CD4-positive, alpha-beta memory T cell (primary cell): Measurements from ENCODE around the gene SMAD5. TPM values are rescaled to one million over a fixed set of nuclear protein-coding genes. Genes with fewer than 3 reads are reported as not detected.

Experiments used
- CTCF ChIA-PET: fragments of 350-600 bp; sonication (Branson Sonifier 250); formaldehyde crosslinking; loops from one replicate; lab custom pipeline; 2021; ENCODE audit warnings: inconsistent platforms; ENCODE audit not compliant: partially characterized antibody; lab: Charles Lee
- POLR2A ChIA-PET: fragments of 350-600 bp; sonication (Branson Sonifier 250); formaldehyde crosslinking; loops from one replicate; lab custom pipeline; 2021; ENCODE audit not compliant: partially characterized antibody; lab: Charles Lee
- DNase-seq, 5 donors: peaks; one replicate each; pipeline versions ENCODE4 v3.0.0 to v3.0.0-alpha.2; 2020 to 2022; ENCODE audit warnings: mixed read lengths in 1 of 5
- H3K27ac ChIP-seq: one replicate; pipeline ENCODE4 v1.7.0; 2013; ENCODE audit warnings: low read depth, low read length
- H3K27me3 ChIP-seq: 2 replicates; pipeline ENCODE4 v1.7.0; 2013; ENCODE audit warnings: mild to moderate bottlenecking, low read length, moderate library complexity; ENCODE audit not compliant: insufficient read depth
- H3K36me3 ChIP-seq: 2 replicates; pipeline ENCODE4 v1.7.0; 2013; ENCODE audit warnings: mild to moderate bottlenecking, low read length, moderate library complexity; ENCODE audit not compliant: insufficient read depth
- H3K4me1 ChIP-seq: 2 replicates; pipeline ENCODE4 v1.7.0; 2013; ENCODE audit warnings: mild to moderate bottlenecking, low read length, moderate library complexity; ENCODE audit not compliant: insufficient read depth
- H3K4me3 ChIP-seq, 2 donors: one replicate each; pipeline ENCODE4 v1.7.0; 2013; ENCODE audit warnings: low read length in 2 of 2, mild to moderate bottlenecking in 1 of 2
- H3K9me3 ChIP-seq, 2 donors: one replicate each; pipeline ENCODE4 v1.7.0; 2013; ENCODE audit warnings: low read length in 2 of 2, control low read depth in 1 of 2; ENCODE audit not compliant: control insufficient read depth in 1 of 2
- H3K27ac Mint-ChIP-seq, 7 donors: one replicate each; pipeline ENCODE4 v1.8.0; 2020 to 2021; ENCODE audit warnings: mixed read lengths in 7 of 7, mild to moderate bottlenecking in 6 of 7, inconsistent platforms in 3 of 7, moderate library complexity in 3 of 7
- H3K27me3 Mint-ChIP-seq, 2 donors: one replicate each; pipeline ENCODE4 v1.8.0; 2020 to 2021; ENCODE audit warnings: mixed read lengths in 2 of 2
- H3K36me3 Mint-ChIP-seq, 2 donors: one replicate each; pipeline ENCODE4 v1.8.0; 2020 to 2021; ENCODE audit warnings: mixed read lengths in 2 of 2, inconsistent platforms in 1 of 2, mild to moderate bottlenecking in 1 of 2
- H3K4me1 Mint-ChIP-seq, 4 donors: one replicate each; pipeline ENCODE4 v1.8.0; 2020 to 2021; ENCODE audit warnings: mixed read lengths in 4 of 4, mild to moderate bottlenecking in 1 of 4
- H3K4me3 Mint-ChIP-seq, 8 donors: one replicate each; pipeline ENCODE4 v1.8.0; 2020 to 2021; ENCODE audit warnings: mixed read lengths in 8 of 8, mild to moderate bottlenecking in 7 of 8, moderate library complexity in 6 of 8, inconsistent platforms in 3 of 8
- H3K9me3 Mint-ChIP-seq, 8 donors: one replicate each; pipeline ENCODE4 v1.8.0; 2020 to 2021; ENCODE audit warnings: mixed read lengths in 8 of 8, mild to moderate bottlenecking in 5 of 8, inconsistent platforms in 3 of 8, moderate library complexity in 1 of 8
- intact Hi-C: fragments of 100-400 bp; cut with micrococcal nuclease; formaldehyde crosslinking; loops from one replicate; pipeline ENCODE4 v1.15.1; 2023
- polyA plus RNA-seq, 2 donors: library from polyadenylated mRNA; unstranded; fragments of 300-500 nt; fragmentation: Illumina TruSeq; gene quantifications; one replicate each; pipeline ENCODE4 v1.2.3, GENCODE V29; 2021
- total RNA-seq, 2 experiments: library from RNA; stranded (reverse); gene quantifications; one replicate each; pipeline ENCODE4 v1.2.3, GENCODE V29; 2021

The SMAD5 gene
- total and polyA plus RNA-seq, 4 experiments from 2014 or later: 13.6 to 27.3 (median 19.8) TPM

- Histone ChIP-seq H3K4me3 (no peak overlapping the region), H3K27ac (no peak overlapping the region)
Observed at GRCh38 chr5:136191304-136192014, 58.8 kb downstream of the SMAD5 start.

GRCh38 chr5:136192015-136192525, 59.4 kb downstream of the SMAD5 start:
- H3K27me3 ChIP-seq: no peaks in the 10 kb centered on the region
- H3K36me3 ChIP-seq: no peaks in the 10 kb centered on the region
- CTCF ChIA-PET: no interaction called here
- peaks cover 1 to 11% of the 10 kb centered on the region in 2 donors for H3K36me3 Mint-ChIP-seq
- no peak overlapping the region for H3K27ac ChIP-seq
- intact Hi-C loops: no loop called here
- H3K27ac Mint-ChIP-seq: no peak overlapping the region
- peaks cover 29 to 34% of the 10 kb centered on the region in 2 donors for H3K27me3 Mint-ChIP-seq
- H3K9me3 ChIP-seq: no peaks in the 10 kb centered on the region
- no peaks in the 10 kb centered on the region for H3K4me1 ChIP-seq
- peaks cover 0 to 6% (median 3%) of the 10 kb centered on the region in 4 donors for H3K4me1 Mint-ChIP-seq
- no peaks in the 10 kb centered on the region for H3K9me3 Mint-ChIP-seq
- POLR2A ChIA-PET: no interaction called here
- DNase-seq: no peak
- H3K4me3 Mint-ChIP-seq: no peak overlapping the region
- no peak overlapping the region for H3K4me3 ChIP-seq

More at GRCh38 chr5:136191304-136192014, 58.8 kb downstream of the SMAD5 start:
- Mint-ChIP-seq H3K27ac (no peak overlapping the region), H3K4me3 (no peak overlapping the region), H3K36me3 (peaks cover 6 to 15% of the 10 kb centered on the region in 2 donors), H3K27me3 (peaks cover 28 to 36% of the 10 kb centered on the region in 2 donors), H3K4me1 (peaks cover 0 to 6% (median 3%) of the 10 kb centered on the region in 4 donors), H3K9me3 (no peaks in the 10 kb centered on the region)
- ChIA-PET POLR2A (no interaction called here), CTCF (no interaction called here)
- H3K4me1 ChIP-seq: no peaks in the 10 kb centered on the region
- no peaks in the 10 kb centered on the region for H3K27me3 ChIP-seq
- no peaks in the 10 kb centered on the region for H3K9me3 ChIP-seq
- DNase-seq: no peak
- intact Hi-C loops: no loop called here
- no peaks in the 10 kb centered on the region for H3K36me3 ChIP-seq

GRCh38 chr5:136192526-136193321, 60.1 kb downstream of the SMAD5 start, which contains the start of gene SMIM32:
SMIM32 (minus strand) TSS chr5:136193162; CDS start chr5:136192524, 638 bp downstream.
- Histone ChIP-seq H3K4me1 (no peaks in the 10 kb centered on the region), H3K27ac (no peak within 1 kb of the TSS), H3K9me3 (no peaks in the 10 kb centered on the region), H3K27me3 (no peaks in the 10 kb centered on the region), H3K4me3 (no peak within 1 kb of the TSS), H3K36me3 (no peaks in the 10 kb centered on the region)
- intact Hi-C loops: no loop called here
- ChIA-PET CTCF (no interaction called here), POLR2A (no interaction called here)
- Mint-ChIP-seq H3K36me3 (peaks cover 1 to 6% of the 10 kb centered on the region in 2 donors), H3K4me1 (peaks cover 0 to 6% (median 3%) of the 10 kb centered on the region in 4 donors), H3K4me3 (peak within 1 kb of the TSS in 2 of 8 donors; percentile 46 to 48), H3K27me3 (peaks cover 29 to 33% of the 10 kb centered on the region in 2 donors), H3K27ac (no peak within 1 kb of the TSS), H3K9me3 (no peaks in the 10 kb centered on the region)
- DNase-seq: no peak

- peaks cover 1 to 2% of the 10 kb centered on the region in 2 donors for H3K36me3 Mint-ChIP-seq
- intact Hi-C loops: no loop called here
- no peak for DNase-seq
- peak overlapping the region in 1 of 8 donors; percentile 46 for H3K4me3 Mint-ChIP-seq
- H3K27me3 Mint-ChIP-seq: peaks cover 29 to 33% of the 10 kb centered on the region in 2 donors
- H3K27ac Mint-ChIP-seq: no peak overlapping the region
- no peaks in the 10 kb centered on the region for H3K9me3 Mint-ChIP-seq
- H3K36me3 ChIP-seq: no peaks in the 10 kb centered on the region
- ChIA-PET CTCF (no interaction called here), POLR2A (no interaction called here)
- H3K27ac ChIP-seq: no peak overlapping the region
- H3K4me1 Mint-ChIP-seq: peaks cover 0 to 6% (median 3%) of the 10 kb centered on the region in 4 donors
- no peaks in the 10 kb centered on the region for H3K9me3 ChIP-seq
- no peaks in the 10 kb centered on the region for H3K4me1 ChIP-seq
- no peaks in the 10 kb centered on the region for H3K27me3 ChIP-seq
- H3K4me3 ChIP-seq: no peak overlapping the region
Observed at GRCh38 chr5:136193322-136193935, 60.8 kb downstream of the SMAD5 start.

- ChIA-PET CTCF (no interaction called here), POLR2A (no interaction called here)
- Histone ChIP-seq H3K36me3 (no peaks in the 10 kb centered on the region), H3K27me3 (no peaks in the 10 kb centered on the region), H3K27ac (no peak overlapping the region), H3K4me3 (no peak overlapping the region), H3K9me3 (no peaks in the 10 kb centered on the region), H3K4me1 (no peaks in the 10 kb centered on the region)
- no peaks in the 10 kb centered on the region for H3K36me3 Mint-ChIP-seq
- intact Hi-C loops: no loop called here
- DNase-seq: no peak
- H3K9me3 Mint-ChIP-seq: no peaks in the 10 kb centered on the region
- H3K27me3 Mint-ChIP-seq: peaks cover 33 to 34% of the 10 kb centered on the region in 2 donors
- H3K4me3 Mint-ChIP-seq: no peak overlapping the region
- H3K4me1 Mint-ChIP-seq: peaks cover 0 to 6% (median 3%) of the 10 kb centered on the region in 4 donors
- no peak overlapping the region for H3K27ac Mint-ChIP-seq
Observed at GRCh38 chr5:136194576-136194975, 61.9 kb downstream of the SMAD5 start.

- peaks cover 25 to 26% of the 10 kb centered on the region in 2 donors for H3K27me3 Mint-ChIP-seq
- Histone ChIP-seq H3K27me3 (no peaks in the 10 kb centered on the region), H3K36me3 (no peaks in the 10 kb centered on the region), H3K4me3 (no peak overlapping the region), H3K9me3 (no peaks in the 10 kb centered on the region), H3K27ac (no peak overlapping the region), H3K4me1 (no peaks in the 10 kb centered on the region)
- H3K4me3 Mint-ChIP-seq: no peak overlapping the region
- CTCF ChIA-PET: no interaction called here
- no peak for DNase-seq
- peaks cover 0 to 6% (median 2%) of the 10 kb centered on the region in 4 donors for H3K4me1 Mint-ChIP-seq
- H3K27ac Mint-ChIP-seq: no peak overlapping the region
- POLR2A ChIA-PET: no interaction called here
- intact Hi-C loops: no loop called here
- no peaks in the 10 kb centered on the region for H3K36me3 Mint-ChIP-seq
- H3K9me3 Mint-ChIP-seq: no peaks in the 10 kb centered on the region
Observed at GRCh38 chr5:136195971-136196820, 63.6 kb downstream of the SMAD5 start.
